Calu3 (cell line): Measurements from ENCODE around the gene ARHGAP8. TPM values are rescaled to one million over a fixed set of nuclear protein-coding genes. Genes with fewer than 3 reads are reported as not detected.
A peak's percentile ranks its signal among the peaks of the same experiment; 100 is the strongest.

ENCODE experiments used
- BruUV-seq: library from RNA; stranded (reverse); fragments of 400-500 nt; replicated peaks from 2 replicates; lab custom pipeline; 2021; lab: Mats Ljungman, UMichigan
- CTCF ChIA-PET: fragments of 300-600 bp; sonication (Branson Sonifier 250); formaldehyde crosslinking; loops from one replicate; lab custom pipeline; 2022; ENCODE audit warnings: antibody characterized with exemption; lab: Charles Lee
- DNase-seq: peaks from one replicate; pipeline ENCODE4 v3.0.0; 2022
- H3K27ac Mint-ChIP-seq: one replicate; pipeline ENCODE4 v1.8.0; 2022; ENCODE audit warnings: mixed read lengths; ENCODE audit not compliant: unreplicated experiment
- H3K27me3 Mint-ChIP-seq: one replicate; pipeline ENCODE4 v1.8.0; 2022; ENCODE audit warnings: mixed read lengths; ENCODE audit not compliant: unreplicated experiment
- H3K36me3 Mint-ChIP-seq: one replicate; pipeline ENCODE4 v1.8.0; 2022; ENCODE audit warnings: mild to moderate bottlenecking, moderate library complexity, mixed read lengths; ENCODE audit not compliant: insufficient read depth, unreplicated experiment
- H3K4me1 Mint-ChIP-seq: one replicate; pipeline ENCODE4 v1.8.0; 2022; ENCODE audit warnings: mild to moderate bottlenecking, low read depth, mixed read lengths; ENCODE audit not compliant: unreplicated experiment
- H3K4me3 Mint-ChIP-seq: one replicate; pipeline ENCODE4 v1.8.0; 2022; ENCODE audit warnings: mild to moderate bottlenecking, low read depth, moderate library complexity, mixed read lengths; ENCODE audit not compliant: unreplicated experiment
- H3K9me3 Mint-ChIP-seq: one replicate; pipeline ENCODE4 v1.8.0; 2022; ENCODE audit warnings: low read depth, mixed read lengths; ENCODE audit not compliant: unreplicated experiment
- CTCF ChIP-seq: fragments of 200-600 bp; IDR thresholded peaks from one replicate; pipeline ENCODE4 v1.8.0; 2022; ENCODE audit warnings: antibody characterized with exemption; ENCODE audit not compliant: unreplicated experiment
- intact Hi-C: fragments of 100-400 bp; cut with micrococcal nuclease; formaldehyde crosslinking; loops from one replicate; pipeline ENCODE4 v1.10.0; 2022; ENCODE audit not compliant: unreplicated experiment
- total RNA-seq: library from RNA; stranded (reverse); gene quantifications from 2 replicates; pipeline ENCODE4 v1.2.3, GENCODE V29; 2022

ARHGAP8 gene
- total RNA-seq, 1 experiment from 2014 or later, result 127 TPM

- intact Hi-C loops, result no loop called here
- TF ChIP-seq CTCF, result no peak
- H3K36me3 Mint-ChIP-seq, result peaks cover 57% of the 10 kb centered on the region
- peaks cover 52% of the 10 kb centered on the region for H3K4me1 Mint-ChIP-seq
- H3K4me3 Mint-ChIP-seq, result peak overlapping the region; percentile 85
- CTCF ChIA-PET, result interaction anchor here (0.5 to 0.7 kb wide), 4 partner anchors 11 to 68 kb away, joined by 3 to 5 read pairs (median 4); no protein-coding TSS in a partner anchor
- peak overlapping the region; percentile 84 for H3K27ac Mint-ChIP-seq
- peak; percentile 54 for DNase-seq
- no peaks in the 10 kb centered on the region for H3K9me3 Mint-ChIP-seq
- no TSS peak for BruUV-seq
- H3K27me3 Mint-ChIP-seq, result no peaks in the 10 kb centered on the region
These were observed 1.0 kb downstream of the ARHGAP8 start for GRCh38 chr22:44753189-44754042.

DNA sequence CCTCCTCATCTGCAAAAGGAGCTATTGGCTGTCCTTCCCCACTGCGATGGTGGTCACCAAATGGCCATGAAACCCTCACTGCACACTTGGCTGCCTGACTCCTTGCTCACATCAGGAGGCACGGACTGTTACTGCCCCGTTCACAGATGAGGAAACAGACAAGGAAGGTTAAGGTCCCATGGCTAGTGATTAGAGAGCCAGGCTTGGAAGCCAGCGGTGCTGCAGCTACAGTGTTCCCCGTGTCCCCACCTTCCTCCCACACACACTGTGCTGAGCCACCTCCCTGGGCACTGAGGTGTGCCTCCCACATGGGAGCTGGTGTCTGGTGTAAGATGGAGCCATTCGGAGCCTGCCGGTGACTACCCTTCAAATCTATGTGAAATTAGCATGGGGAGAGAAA, 2.6 kb downstream of the ARHGAP8 start:
- Mint-ChIP-seq H3K27ac (peak overlapping the region; percentile 84), H3K4me3 (peak overlapping the region; percentile 85), H3K27me3 (no peaks in the 10 kb centered on the region), H3K9me3 (no peaks in the 10 kb centered on the region), H3K36me3 (peaks cover 63% of the 10 kb centered on the region), H3K4me1 (peaks cover 61% of the 10 kb centered on the region)
- intact Hi-C loops, result no loop called here
- TF ChIP-seq CTCF, result no peak
- no TSS peak for BruUV-seq
- CTCF ChIA-PET, result no interaction called here
- DNase-seq, result no peak

GRCh38 chr22:44755417-44755816, 3.0 kb downstream of the ARHGAP8 start:
- no peak for DNase-seq
- intact Hi-C loops, result no loop called here
- Mint-ChIP-seq H3K9me3 (no peaks in the 10 kb centered on the region), H3K4me3 (peak overlapping the region; percentile 85), H3K27me3 (no peaks in the 10 kb centered on the region), H3K27ac (peak overlapping the region; percentile 84), H3K36me3 (peaks cover 65% of the 10 kb centered on the region), H3K4me1 (peaks cover 61% of the 10 kb centered on the region)
- no TSS peak for BruUV-seq
- CTCF ChIA-PET, result no interaction called here
- no peak for TF ChIP-seq CTCF

DNA sequence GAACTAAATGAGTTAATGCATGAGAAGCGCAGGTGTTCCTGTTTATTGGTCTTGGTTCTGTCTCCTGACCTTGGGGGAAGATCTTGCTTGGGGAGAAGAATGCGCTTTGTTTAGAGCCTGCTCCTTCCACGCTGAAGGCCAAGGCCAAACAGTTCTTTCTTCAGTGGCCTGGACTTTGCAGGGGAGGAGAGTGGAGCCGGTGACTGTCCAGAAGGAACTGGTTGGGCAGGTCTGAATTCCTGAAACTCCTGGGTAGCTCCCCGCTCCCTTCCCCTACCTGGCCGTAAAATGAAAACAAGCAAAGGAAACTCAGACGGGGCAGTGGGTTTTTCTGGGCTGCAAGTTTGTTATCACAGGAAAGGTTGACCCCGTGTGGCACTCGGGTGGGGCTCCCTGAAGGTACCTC, 3.6 kb downstream of the ARHGAP8 start:
- intact Hi-C loops, result no loop called here
- CTCF ChIA-PET, result interaction anchor here (1.1 kb wide), 1 partner anchor 70 kb away, joined by 3 read pairs; no protein-coding TSS in a partner anchor
- no peaks in the 10 kb centered on the region for H3K27me3 Mint-ChIP-seq
- DNase-seq, result peak; percentile 80
- H3K4me1 Mint-ChIP-seq, result peaks cover 61% of the 10 kb centered on the region
- peaks cover 67% of the 10 kb centered on the region for H3K36me3 Mint-ChIP-seq
- no TSS peak for BruUV-seq
- peak overlapping the region; percentile 85 for H3K4me3 Mint-ChIP-seq
- no peaks in the 10 kb centered on the region for H3K9me3 Mint-ChIP-seq
- H3K27ac Mint-ChIP-seq, result peak overlapping the region; percentile 84
- no peak for TF ChIP-seq CTCF
